DMS153 (cell line): ENCODE results near the gene KRT38.

Experiments used
- DNase-seq: peaks from one replicate; lab custom pipeline; 2025; lab: John Stamatoyannopoulos, UW

KRT38 gene

DNA sequence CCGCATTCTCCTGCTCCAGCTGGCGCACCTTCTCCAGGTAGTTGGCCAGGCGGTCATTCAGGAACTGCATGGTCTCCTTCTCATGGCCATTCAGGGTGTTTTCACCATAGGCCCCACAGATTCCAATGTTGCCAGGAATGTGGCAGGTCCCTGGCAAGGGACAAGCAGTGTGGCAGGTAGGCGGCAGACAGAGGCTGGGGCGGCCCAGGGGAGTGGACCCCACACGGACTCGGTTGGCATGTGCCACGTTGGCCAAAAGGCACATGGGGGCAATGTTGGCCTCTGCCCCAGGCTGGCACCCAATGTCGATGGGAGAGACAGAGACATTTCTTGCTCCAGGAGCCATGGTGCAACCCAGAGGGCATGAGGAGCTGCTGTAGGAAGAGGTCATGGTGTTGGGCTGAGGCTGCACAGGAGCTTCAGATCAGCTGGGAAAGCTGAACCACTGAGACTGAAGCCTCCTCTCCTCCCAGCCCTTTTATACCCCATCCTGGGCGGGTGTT, at the start of gene KRT38:
Gene KRT38 (minus strand): TSS at position 453 of the 503 bp plus-strand sequence. CDS start 62 bp downstream, at position 391.
- no peak for DNase-seq

DNA sequence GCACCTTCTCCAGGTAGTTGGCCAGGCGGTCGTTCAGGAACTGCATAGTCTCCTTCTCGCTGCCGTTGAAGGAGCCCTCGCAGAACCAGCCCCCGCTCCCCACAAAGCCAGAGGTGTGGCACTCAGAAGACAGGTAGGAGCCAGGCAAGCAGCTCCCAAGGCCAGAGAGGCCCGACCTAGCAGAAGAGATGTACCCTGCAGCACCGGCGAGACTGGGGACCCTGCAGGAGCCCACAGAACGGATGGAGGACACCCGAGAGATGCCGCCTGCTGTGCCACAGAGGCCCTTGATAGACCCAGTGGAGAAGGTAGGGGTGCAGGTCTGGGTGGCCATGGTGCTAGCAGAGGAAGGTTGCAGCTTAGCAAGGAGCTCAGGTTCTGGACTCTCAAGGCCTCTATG, 48.7 kb upstream of the KRT38 start, which contains the start of gene KRT36:
Gene KRT36 (minus strand): TSS at position 380 of the 400 bp plus-strand sequence. CDS start 46 bp downstream, at position 334.
- no peak for DNase-seq

DNA sequence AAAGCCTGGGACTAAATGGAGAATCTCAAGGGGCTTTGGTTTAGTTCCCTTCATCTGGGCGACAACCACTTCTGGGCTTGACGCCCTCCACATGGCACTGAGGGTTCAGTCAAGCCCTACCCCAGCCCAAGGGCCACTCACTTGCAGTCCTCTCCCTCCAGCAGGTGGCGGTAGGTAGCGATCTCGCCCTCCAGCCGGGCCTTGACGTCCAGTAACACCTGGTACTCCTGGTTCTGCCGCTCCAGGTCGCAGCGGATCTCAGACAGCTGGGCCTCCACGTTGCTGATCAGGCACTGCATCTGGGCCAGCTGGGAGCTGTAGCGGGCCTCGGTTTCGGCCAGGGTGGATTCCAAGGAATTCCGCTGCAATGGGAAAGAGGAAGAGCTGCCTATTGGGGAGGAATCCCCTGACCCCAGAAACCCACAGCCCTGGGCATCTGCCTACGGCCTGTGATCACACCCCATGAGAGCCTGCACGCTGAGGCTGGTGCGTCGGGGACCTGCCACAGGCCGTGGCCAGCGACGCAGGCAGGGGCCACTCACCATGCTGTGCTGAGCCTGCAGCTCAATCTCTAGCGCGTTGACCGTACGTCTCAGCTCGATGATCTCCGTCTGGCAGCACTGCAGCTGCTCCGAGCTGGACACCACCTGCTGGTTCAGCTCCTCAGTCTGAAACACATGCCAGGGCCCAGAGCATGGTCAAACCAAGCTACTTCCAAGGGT, 46.2 kb upstream of the KRT38 start:
- no peak for DNase-seq

DNA sequence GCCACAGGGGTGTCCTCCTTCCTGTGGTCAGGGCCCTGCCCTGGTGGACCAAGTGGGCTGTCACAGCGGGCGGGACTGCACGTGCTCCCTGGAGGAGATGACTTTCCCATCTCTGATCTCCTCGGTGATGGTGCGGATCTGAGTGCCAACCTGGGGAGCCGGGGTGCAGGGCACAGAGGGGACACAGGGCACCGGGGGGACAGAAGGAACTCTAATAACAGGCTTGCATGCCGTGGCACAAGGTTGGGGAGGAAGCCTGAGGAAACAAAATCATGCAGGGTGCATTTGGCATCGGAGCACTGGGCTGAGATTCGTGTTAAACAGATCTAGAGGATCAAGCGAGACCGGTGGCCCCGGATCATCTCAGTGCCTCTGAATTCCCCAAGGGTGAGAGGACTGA, 45.5 kb upstream of the KRT38 start:
- DNase-seq, result no peak

DNA sequence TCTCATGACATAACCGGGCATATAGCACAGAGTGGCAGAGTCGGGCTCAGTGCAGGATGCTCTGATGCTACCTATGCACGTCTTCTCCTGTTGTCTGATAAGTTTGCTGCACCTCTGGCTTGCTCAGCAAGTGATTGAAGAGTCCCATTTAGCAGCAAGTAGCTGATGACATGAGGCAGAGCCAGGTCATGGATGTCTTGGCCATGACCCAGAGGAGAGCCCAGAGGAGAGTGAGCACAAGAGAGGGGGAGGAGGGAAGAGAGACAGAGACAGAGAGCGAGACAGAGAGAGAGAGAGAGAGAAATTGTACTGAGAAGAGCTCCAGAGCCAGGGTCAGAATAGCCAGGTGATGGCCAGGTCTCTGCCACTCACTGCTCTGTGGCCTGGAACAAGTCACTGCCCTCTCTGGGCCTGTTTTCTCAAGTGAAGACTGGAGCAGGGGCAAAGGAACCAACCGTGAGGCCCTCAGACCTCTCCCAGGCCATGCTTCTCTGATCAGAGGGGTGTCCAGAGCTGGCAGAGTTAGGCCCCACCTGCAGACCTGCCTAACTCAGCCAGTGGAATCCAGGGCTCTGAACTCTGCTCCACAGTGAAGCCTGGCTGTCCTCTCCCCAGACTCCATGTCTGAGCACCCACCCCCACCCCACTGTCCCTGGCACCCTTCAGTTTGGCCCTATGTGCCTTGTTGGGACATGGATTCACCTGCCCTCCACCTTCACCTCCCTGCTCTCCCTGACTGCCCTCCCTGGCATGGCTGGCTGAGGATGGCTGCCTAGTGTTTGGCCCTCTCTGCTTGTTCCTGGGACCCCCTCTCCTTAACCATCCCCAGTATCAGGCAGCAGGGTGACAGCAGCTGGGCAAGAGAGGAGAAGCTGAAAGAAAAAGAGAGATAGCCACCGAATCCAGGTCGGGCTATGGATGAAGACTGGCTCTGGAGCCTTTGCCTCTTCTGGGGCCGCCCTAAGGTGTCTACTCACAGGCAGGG, 44.4 kb upstream of the KRT38 start:
- no peak for DNase-seq

DNA sequence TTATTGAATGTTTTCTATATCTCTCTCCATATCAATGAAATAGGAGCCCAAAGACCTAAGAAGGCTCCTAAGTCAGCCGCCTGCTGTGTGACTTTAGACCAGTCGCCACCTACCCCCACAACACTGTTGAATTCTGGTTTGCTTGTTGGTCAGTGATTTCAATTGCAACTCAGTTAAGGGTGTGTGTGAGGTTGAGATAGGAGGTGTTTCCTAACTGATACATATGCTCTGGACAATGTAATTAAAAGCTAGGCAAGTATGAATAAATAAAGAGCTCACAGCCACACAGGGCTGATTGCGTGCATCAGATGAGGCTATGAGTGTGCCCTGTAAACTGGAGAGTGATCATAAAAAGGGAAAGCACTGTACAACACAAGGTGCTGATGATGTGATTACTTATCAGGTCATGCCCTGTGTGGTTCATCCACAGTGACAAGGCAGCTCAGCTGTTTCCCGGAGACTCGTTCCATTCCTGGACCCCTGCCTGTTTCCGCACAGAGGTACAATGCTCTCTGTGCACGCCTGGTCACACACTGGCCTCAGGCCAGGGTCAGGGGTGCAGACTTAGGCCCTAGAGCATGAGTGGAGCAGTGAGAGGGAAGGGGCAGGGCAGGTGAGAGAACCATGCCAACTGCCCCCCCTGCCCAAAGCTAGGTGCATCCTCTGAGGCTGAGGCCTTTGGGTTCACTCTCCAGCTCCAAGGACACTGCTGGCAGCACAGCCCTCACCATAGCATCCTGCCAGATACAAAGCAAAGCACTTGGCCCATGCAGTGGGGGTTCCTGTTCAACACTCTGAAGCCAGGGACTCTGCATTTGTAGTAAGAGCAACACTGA, 43.4 kb upstream of the KRT38 start:
- DNase-seq, result no peak

DNA sequence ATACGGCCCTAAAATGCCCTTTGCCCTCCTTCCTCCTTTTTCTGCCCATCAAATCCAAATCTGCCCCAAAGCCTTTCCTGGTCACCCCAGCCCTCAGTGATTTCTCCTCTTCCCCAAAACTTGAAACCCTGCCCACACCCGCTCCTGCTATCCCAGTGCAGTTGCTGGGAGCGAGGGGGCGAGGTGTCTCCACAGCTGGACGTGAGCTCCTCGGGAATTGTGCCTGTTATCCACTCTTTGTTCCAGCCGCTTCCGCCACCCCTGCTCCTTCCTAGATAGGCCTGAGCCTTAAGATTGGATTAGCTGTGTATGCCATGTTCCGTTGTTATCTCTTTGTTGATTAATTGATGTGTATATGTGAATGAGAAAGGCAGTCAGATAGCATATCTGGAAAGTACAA, 42.7 kb upstream of the KRT38 start:
- no peak for DNase-seq

DNA sequence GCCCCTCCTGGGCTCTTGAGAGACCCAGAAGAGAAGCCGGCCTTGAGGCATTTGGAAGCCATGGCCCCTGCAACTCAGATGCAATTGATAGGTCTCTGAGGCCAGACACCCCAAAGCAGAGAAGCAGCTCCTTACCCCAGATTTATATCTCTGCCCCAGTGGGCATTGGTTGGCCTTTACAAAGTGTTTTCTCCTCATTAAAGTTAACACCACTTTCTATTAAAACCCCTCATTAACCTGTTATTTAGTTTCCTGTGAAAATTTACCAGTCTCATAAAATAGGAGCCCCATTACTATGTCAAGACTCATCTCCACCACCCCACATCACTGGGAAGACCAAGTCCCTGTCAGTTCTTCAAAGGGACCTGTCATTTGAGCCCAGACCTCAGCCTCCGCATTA, 40.3 kb upstream of the KRT38 start, which contains the start of gene KRT35:
Gene KRT35 (minus strand): TSS at position 116 of the 400 bp plus-strand sequence. CDS start 54 bp downstream, at position 62.
- DNase-seq, result no peak

DNA sequence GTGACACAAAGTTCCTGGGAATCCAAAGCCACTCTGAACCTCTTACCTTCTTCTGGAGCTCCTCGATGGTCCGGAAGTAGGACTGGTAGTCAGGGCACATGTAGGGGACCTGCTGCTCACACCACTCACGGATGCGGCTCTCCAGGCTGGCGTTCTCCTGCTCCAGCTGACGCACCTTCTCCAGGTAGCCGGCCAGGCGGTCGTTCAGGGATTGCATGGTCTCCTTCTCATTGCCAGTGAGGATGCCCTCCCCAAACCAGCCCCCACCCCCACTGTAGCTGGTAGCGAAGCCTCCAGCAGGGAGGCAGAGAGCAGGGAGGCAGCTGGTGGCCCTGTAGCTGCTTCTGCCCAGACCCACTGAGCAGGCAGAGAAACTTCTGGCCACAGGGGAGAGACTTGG, 39.8 kb upstream of the KRT38 start:
- no peak for DNase-seq

DNA sequence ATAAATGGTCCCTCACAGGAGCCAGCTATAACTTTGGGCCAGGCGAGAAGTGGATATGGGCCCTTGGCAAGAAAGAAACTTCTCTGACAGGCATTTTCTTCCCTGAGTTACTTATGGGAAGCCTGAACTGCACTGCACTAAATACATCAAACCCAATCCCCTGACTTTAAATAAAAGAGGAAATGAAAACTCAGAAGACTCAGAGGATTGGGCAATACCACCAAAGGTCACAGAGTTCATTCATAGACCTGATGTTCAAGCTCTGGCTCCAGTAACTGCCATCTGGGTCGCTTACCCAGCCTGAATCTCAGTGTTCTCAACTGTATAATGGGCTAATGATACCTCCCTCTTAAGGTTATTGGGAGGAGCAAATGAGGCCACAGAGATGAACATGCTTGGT, 39.4 kb upstream of the KRT38 start:
- no peak for DNase-seq

DNA sequence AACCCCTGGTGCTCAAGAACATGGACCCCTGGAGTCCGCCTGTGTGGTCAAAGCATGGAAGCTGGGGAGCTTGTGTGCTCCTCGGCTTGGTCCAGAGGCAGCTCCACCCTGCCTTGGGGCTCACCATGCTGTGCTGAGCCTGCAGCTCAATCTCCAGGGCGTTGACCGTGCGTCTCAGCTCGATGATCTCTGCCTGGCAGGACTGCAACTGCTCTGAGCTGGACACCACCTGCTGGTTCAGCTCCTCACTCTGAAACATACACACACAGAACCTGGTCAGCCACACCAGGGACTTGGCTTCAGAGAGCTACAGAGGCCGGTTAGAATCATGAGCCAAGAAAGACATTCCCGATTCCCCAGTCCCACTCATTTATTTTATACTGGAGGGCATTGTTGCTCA, 37.5 kb upstream of the KRT38 start:
- DNase-seq, result no peak

DNA sequence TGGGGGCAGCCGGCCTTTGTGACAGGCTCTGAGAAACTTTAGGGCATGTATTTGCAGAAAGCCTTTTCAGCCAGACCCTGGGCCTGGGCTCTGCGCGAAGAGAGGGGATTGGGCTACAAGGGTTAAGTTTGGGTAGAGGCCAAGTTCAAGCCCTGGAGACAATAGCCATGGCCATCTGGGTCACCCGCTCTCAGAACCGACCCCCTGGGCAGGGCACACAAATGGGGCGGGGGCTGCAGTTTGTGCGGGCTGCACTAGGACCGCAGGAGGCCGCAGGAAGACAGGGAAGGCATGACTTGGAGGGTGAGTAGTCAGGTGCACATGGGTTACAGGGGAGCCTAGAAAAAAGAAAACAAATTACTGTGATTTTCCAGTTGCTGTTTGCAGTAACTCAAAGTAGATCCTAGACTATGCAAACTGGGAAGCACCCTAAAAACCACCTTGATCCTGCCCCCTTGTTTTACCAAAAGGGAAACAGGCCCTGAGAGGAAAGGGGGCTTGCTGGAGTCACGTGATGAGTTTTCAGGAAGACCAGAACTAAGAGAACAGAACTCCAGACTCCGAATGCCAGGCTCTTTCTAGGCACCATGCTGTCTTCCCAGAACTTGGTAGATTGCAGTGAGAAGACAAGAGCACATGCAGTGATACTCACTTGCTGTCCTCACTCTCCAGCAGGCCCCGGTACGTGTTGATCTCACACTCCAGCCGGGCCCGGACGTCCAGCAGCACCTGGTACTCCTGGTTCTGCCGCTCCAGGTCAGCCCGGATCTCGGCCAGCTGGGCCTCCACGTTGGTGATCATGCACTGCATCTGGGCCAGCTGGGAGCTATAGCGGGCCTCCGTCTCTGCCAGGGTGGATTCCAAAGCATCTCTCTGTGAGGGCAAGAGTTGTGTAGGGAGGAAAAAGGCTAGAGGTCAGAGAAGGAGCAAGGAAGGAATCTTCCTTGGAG, 36.4 kb upstream of the KRT38 start:
- DNase-seq, result no peak

DNA sequence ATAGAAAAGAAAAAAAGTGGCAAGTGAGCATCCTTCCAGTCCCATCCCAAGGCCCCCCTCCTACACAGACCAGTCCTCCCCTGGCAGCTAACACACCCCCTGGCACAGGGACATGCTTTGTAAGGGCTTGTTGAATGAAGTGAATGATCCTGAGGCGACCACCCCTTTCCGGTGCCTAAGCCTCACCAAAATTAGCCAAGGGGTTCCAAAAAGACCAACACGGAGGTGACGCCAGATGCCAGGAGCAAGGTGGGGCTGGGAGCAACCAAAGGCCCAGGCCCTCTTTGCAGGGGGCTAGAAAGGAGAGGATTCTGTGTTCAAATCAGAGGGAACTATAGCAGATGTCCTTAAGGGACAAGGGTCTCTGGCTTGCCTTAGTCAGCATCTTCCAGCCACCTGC, 34.6 kb upstream of the KRT38 start:
- DNase-seq, result no peak

DNA sequence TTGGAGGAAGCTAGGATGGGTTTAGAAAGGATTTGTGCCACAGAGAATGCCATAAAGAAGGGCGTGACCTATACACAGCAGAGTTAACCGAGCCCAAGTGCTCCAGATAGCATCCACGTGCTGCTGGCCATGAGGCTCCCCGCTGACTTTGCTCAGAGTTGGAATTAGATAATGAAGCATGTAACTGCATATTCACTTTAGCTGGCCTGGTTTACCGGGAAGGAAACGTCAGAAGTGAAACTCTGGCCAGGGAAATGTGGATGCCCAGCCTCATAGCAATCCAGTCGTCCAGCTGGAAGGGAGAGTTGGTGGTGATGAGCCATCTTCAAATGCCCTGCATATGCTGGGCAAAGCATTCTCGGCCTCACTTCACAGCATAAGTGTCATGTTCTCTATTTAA, 34.1 kb upstream of the KRT38 start:
- DNase-seq, result no peak

DNA sequence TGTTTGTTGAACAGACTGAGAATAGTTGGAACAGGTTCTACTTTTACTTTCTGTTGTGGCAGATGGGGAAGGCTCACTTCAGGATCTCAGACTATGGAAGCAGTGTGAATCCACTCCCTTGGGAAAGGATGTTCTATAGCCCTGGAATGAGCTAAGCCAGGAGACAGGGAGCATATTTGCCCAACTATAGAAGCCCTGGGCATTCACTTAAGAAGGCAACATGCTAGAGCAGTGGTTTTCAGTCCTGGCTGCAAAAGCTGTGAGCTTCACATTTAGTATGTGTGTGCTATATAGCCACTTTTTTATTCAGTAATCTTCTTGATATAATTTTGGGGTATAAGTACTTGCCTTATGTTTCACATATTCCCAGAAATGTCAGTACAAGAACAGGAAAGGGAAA, 27.6 kb upstream of the KRT38 start:
- no peak for DNase-seq

DNA sequence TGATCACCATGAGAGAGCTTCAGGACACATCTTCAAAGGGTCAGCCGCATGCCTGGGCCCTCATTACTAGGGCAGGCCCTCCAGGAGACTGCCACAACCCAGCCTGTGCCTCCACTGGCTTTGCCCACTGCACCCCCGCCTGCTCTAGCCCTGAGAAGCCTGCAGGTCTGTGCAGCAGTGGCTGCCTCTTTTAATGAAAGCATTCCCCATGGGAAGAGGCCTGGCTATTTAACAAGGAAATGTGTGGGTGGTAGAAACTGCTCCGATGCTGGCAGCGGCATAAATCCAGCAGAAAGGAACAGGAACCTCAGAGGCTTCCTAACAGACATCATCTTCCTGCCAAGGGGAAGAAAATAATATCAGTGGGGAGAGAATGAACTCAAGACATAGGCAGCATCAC, 26.8 kb upstream of the KRT38 start:
- no peak for DNase-seq

DNA sequence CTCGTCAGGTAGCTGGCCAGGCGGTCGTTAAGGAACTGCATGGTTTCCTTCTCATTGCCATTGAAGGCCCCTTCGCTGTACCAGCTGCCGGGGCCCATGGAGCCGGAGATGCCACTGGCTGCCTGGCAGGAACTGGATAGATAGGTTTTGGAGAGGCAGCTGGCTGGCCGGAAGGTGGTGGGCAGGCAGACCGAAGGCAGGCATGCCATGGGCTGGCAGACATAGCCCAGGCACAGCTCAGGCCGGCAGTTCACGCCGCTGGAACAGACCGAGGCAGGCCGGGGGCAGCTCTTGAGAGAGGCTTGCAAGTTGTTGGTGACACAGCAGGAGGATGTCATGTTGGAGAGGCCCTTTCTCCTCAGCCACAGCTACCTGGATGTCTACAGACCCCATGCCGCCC, 26.2 kb upstream of the KRT38 start, which contains the start of gene KRT32:
Gene KRT32 (minus strand): TSS at position 399 of the 400 bp plus-strand sequence. CDS start 61 bp downstream, at position 338.
- no peak for DNase-seq

DNA sequence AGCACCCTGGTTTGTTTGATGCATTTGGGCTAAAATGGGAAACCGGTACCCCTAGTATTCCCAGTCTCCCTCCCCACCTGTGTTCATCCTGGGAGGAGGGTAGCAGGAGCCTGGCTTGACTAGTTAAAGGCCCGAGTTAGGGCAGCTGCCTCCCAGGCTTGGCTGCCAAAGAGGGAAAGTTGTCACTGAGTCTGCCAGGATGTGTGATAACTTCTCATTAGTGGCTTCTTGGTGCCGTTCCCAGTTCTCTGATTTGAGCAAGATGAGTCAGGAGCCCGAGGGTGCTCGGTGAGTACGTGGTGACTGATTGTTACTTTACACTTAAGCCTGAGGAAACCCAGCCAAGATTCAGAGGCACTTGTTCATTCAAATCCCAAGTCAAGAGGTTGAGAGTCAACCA, 23.9 kb upstream of the KRT38 start:
- no peak for DNase-seq

DNA sequence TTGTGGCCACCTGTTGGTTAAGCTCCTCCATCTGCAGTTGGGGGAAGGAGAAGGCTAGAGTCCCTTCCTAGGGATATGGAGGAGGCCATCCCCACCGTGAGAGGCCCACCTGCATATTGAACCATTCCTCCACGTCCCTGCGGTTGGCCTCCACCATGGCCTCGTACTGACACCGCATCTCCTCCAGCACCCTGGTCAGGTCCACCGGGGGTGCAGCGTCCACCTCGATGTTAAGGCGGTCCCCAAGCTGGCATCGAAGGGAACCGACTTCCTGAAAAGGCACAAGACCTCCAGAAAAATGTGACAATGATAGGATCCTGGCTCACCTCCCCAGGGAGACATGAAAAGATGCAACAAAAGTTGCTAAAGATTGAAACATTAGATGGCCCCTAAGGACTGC, 23.4 kb upstream of the KRT38 start:
- DNase-seq, result no peak

DNA sequence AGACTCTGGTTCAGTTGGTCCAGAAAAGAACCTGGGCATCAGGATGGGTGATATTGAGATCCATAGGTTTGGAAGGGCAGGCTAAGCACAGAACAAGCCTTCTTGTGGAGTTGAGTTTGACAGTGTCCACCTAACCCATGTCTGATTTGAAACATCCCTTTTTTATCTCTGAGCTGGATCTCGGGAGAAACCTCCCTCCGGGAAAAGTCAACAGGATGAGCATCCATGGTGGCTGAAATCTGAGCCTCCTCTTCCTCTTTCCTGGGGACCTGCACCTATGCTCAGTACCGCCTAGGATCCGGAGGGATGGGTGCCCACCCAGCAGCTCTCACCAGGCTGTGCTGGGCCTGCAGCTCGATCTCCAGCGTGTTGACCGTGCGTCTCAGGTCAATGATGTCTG, 23.0 kb upstream of the KRT38 start:
- DNase-seq, result no peak

DNA sequence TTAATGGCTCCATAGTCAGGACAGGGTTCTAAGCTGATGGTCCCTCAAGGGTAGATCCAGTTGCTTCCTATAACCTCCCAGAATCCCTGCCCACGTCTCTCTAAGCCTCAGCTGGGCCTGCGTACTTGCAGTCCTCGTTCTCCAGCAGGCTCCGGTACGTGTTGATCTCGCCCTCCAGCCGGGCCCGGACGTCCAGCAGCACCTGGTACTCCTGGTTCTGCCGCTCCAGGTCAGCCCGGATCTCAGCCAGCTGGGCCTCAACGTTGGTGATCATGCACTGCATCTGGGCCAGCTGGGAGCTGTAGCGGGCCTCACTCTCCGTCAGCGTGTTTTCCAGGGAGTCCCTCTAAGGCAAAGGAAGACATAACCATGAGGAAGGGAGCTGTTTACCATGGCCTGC, 21.9 kb upstream of the KRT38 start:
- no peak for DNase-seq
